Measurements from ENCODE around the gene MIDN.

Gene MIDN

DNA sequence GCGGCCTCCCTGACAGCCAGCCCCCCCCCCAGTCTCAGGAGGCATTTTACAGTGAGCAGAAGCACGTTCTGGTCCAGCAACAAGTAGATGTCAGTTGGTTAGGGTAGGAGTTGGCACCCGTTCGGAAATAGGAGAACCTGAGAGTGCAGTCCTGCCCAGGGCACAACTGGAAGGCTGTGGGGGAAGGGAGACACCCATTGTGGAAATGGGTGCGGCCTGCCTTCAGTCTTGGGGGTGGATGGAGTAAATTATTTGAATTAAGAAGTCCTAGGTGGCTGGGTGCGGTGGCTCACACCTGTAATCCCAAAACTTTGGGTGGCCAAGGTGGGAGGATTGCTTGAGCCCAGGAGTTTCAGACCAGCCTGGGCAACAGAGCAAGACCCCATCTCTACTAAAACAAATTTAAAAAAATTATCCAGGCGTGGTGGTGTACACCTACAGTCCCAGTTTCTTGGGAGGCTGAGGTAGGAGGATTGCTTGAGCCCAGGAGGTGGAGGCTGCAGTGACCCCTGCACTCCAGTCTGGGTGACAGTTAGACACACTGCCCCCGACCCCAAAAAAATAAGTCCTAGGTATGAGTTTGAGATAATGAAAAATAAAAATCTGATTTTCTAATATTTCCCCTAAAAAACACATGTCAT, 21.9 kb downstream of the MIDN start:
- no peak for DNase-seq (ENCODE audit: low read depth in 2 of 2)

DNA sequence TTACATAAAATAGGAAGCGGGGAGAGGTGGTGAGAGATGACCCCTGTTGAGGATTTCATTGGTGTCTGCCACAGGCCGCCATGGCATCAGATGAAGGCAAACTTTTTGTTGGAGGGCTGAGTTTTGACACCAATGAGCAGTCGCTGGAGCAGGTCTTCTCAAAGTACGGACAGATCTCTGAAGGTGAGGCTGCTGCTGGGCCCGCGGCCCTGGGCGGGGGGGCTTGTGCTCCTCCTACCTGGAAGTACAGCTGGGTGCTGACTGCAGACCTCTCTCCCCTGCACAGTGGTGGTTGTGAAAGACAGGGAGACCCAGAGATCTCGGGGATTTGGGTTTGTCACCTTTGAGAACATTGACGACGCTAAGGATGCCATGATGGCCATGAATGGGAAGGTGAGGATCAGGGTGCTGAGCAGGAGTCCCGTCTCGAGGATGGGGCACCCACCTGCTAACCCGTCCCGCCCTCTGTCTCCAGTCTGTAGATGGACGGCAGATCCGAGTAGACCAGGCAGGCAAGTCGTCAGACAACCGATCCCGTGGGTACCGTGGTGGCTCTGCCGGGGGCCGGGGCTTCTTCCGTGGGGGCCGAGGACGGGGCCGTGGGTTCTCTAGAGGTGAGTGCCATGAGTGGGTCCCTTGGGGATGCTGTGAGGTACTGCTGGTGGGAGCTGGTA, 22.6 kb downstream of the MIDN start:
- DNase-seq (ENCODE audit: low read depth in 2 of 2), result no peak

DNA sequence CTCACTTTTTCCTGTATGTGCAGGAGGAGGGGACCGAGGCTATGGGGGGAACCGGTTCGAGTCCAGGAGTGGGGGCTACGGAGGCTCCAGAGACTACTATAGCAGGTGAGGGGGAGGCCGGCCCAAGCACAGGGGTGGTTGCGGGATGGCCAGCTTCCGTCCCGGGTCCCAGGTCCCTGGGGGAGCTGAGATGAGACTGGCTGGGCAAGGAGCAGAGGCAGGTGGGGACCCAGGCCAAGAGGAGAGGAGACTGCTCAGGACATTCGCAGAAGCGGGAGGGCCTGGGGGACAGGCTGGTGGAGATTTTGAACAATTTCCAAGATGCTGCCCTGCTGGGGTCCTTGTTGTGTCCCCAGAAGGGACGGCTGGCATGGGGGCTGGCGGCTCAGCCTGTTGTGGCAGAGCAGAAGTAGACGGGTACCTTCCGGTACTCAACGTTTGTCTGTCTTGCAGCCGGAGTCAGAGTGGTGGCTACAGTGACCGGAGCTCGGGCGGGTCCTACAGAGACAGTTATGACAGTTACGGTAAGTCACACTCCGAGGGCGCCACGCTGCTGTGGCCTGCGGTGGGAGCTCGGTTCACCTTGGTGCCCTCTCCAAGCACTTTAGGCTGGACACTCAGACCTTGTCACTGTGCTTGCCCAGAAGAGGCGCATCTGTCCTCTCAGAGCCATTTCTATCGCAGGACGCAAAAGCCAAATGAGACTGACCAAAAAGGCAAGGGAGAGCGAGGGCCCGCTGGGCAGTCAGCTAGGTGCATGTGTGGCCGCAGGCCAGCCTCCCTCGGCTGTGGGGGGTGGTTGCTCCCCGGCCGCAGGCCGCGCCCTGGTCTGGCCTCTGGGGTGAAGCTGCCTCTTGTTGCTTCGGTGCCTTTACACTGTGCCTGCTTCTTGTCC, 23.4 kb downstream of the MIDN start:
- DNase-seq (ENCODE audit: low read depth in 2 of 2), result no peak

DNA sequence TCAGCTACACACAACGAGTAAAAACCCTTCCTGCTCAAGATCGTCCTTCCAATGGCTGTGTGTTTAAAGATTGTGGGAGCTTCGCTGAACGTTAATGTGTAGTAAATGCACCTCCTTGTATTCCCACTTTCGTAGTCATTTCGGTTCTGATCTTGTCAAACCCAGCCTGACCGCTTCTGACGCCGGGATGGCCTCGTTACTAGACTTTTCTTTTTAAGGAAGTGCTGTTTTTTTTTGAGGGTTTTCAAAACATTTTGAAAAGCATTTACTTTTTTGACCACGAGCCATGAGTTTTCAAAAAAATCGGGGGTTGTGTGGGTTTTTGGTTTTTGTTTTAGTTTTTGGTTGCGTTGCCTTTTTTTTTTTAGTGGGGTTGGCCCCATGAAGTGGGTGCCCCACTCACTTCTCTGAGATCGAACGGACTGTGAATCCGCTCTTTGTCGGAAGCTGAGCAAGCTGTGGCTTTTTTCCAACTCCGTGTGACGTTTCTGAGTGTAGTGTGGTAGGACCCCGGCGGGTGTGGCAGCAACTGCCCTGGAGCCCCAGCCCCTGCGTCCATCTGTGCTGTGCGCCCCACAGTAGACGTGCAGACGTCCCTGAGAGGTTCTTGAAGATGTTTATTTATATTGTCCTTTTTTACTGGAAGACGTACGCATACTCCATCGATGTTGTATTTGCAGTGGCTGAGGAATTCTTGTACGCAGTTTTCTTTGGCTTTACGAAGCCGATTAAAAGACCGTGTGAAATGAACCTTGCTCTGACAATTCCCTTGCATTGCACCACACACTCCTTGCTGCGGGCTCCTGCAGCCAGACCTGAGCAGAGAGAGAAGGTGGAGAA, 24.3 kb downstream of the MIDN start:
- DNase-seq (ENCODE audit: low read depth in 2 of 2), result no peak

DNA sequence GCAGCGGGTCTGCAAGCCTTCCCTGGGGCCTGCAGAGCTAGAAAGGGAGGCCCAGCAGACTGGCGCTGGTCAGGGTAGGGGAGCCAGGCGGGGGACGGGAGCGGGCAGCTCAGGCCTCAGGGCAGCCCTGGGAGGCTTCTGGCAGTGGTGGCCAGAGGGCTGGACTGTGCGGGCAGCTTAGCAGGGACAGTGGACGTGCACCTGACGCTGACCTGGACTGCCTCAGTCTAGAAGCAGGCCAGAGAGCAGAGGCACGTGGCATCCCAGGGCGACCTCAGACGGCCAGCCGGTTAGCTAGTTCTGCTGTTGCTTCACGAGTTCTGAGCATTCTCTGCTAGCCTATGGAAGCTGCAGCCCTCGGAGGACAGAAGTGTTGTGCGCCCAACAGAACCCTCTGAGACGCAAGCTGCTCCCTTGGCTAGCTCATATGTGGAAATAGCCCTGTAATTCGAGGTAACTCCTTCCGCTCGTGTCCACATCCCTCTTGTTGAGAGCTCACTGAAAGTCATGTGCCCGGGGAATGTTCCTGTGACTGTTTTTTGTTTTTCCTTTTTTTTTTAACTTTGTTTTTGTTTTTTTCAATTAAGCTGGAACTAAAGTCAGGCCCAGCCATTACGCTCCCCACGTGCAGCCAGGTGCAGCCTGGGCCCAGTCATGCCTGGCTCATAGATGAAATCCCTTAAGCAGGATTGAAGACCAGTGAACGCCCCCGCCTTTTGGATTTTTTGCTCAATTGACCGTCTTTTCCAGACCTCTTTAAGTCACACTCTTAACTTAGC, 25.1 kb downstream of the MIDN start:
- no peak for DNase-seq (ENCODE audit: low read depth in 2 of 2)

DNA sequence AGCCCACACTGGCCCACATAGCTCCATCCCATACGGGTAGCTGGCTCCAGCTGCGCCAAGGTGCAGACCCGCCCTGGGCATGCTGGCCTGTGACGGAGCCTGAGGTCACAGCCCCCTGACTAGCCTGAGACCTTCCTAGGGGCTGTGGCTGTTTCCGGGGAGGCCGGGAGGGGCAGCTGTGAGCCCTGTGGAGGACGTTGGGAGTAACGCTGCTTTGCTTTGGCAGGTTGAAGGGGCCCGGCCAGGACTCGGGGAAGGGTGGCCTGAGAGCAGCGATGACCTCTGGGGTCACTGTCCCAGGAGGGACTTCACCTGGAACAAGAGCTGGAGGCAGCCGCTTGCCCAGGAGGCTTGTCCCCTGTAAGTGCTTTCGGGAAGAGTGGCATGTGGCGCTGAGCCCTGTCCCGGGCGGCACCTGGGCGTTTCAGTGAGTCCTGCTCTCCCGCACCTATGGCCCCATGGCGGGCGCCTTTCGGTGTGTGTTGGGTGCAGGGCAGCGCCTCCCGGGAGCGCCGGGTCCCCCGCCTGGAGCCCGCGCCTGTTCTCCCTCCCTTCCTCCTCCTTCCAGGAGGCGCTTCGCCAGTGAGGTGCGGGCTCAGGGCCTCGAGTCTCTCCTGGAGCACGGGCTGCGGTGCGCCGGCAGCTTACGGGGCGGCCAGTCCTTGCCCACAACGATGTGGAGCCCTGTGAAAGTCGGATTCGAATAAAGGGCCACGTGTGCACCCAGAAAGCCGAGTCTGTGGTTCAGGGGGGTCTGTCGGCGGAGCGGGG, 25.9 kb downstream of the MIDN start:
- DNase-seq (ENCODE audit: low read depth in 2 of 2), result no peak

DNA sequence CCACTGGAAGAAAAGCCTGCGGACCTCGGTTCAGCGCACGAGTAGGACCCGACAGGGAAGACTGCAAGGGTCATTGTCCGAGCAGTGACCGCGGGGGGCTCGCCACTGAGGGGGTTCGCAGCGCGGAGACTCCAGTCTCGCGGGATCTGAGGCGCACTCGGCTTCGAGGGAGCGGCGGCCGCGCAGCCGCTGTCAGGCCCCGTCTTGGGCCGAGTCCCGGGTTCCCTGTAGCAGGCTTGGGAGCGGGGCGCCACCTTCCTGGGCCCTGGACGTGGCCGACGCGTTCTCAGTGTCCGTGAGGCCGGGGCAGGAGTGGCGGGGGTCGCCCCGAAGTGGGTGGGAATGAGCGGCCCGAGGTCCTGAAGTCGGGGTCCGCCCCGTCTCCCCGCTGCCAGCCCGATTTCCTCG, 26.5 kb downstream of the MIDN start:
- DNase-seq (ENCODE audit: low read depth in 2 of 2), result no peak

DNA sequence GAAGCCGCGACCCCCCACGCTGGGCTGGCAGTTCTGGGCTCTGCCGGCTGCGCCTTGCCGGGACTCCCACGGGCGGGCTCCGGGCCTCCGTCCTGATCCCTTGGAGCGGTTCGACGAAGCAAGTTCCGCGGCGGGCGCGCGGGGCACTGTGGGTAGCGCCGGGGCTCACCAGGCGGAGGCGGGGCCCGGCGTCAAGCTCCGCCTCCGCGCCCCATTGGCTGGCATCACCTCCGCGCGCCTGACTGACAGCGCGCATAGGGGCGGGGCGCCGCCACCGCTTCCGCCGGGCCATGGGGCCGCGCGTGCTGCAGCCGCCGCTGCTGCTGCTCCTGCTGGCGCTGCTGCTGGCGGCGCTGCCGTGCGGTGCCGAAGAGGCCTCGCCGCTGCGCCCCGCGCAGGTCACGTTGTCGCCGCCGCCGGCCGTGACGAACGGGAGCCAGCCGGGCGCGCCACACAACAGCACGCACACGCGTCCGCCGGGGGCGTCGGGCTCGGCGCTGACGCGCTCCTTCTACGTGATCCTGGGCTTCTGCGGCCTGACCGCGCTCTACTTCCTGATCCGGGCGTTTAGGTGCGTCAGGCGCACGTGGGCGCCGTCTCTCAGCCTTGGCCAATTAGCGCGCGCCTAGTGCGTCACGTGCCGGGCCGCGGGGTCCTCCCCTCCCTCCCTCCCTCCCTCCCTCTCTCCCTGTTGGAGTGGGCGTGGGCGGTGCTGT, 27.0 kb downstream of the MIDN start, which contains the start of gene FAM174C:
Gene FAM174C (plus strand): TSS at position 271 of the 716 bp plus-strand sequence. CDS start 20 bp downstream, at position 291.
- peak; percentile 95 to 96 for DNase-seq (ENCODE audit: low read depth in 2 of 2)

DNA sequence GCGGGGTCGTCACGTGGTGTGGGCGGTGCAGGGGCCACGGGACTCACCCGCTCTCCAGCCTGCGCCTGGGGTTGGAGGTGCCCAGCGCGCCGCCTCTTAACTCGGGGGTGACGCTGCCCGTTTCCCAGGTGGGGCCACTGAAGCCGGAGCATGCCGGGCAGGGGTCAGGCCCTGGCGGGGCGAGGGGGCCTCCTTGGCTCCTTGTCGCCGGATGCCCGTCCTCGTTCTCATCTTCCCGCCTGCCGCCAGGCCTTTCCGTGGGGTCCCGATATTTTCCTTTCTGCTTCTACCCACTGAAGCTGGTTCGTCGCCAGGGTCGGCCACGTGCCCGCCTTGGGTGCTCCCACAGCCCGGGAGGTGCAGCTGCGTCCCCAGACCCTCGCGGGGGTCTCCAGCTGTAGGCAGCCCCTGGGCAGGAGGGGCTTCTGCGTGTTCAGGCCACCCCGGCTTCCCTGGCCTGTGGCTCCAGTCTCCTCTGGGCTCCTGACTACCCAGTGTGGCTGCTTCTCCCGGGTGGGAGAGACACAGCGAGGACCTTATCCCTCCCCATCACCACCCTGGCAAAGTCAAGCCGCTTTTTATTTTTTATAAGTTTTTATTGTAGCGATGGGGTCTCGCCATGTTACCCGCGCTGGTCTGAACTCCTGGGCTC, 27.7 kb downstream of the MIDN start:
- no peak for DNase-seq (ENCODE audit: low read depth in 2 of 2)

DNA sequence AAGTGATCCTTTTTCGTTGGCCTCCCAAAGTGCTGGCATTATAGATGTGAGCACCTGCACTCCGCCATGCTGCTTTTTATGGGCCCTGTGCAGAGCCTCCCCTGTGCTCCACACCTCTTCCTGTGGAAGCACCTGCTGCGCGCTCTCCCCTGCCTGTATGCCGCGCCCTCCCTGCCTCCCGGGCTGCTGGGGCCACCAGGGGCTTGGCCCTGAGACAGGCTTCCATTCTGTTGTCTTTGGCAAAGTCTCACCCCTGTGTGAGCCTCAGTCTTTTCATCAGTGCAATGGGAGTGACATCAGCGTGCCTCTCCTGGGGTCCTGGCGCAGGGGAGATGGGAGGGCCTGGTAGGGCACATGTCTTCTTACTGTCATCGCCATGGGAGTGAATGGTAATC, 28.2 kb downstream of the MIDN start:
- DNase-seq (ENCODE audit: low read depth in 2 of 2), result no peak

DNA sequence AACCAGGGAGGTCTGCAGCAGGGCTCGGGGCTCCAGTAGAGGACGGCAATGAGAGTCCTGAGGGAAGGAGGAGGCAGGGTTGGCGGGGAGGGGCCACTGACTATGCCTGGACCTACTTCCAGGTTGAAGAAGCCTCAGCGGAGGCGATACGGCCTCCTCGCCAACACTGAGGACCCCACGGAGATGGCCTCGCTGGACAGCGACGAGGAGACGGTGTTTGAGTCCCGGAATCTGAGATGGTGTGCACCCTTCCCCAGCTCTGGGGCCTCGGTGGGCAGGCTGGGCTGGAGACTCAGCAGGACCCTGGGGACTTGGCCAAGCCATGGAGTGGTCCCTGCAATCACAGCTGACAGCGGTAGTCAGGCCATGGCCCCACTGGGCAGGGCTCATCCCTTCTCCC, 28.7 kb downstream of the MIDN start:
- no peak for DNase-seq (ENCODE audit: low read depth in 2 of 2)

DNA sequence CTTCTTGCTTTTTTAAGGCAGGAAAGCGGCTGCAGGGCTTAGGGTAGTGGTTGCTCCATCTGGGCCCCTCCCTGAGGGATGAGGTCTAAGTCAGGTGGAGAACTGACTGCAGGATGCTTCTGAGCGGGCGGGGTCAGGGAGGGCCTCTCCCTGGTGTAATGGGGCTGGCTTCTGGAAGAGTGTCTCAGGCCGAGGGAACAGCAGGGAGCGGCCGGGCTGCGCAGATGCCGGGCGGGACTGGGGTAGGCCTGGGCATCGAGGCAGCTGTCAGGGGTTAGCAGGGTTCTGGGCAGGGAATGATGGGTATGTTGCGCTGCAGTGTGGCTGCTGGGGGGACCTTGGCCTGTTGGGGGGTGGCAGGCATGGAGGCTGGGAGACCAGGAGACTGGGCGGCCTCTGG, 29.7 kb downstream of the MIDN start:
- DNase-seq (ENCODE audit: low read depth in 2 of 2), result no peak

DNA sequence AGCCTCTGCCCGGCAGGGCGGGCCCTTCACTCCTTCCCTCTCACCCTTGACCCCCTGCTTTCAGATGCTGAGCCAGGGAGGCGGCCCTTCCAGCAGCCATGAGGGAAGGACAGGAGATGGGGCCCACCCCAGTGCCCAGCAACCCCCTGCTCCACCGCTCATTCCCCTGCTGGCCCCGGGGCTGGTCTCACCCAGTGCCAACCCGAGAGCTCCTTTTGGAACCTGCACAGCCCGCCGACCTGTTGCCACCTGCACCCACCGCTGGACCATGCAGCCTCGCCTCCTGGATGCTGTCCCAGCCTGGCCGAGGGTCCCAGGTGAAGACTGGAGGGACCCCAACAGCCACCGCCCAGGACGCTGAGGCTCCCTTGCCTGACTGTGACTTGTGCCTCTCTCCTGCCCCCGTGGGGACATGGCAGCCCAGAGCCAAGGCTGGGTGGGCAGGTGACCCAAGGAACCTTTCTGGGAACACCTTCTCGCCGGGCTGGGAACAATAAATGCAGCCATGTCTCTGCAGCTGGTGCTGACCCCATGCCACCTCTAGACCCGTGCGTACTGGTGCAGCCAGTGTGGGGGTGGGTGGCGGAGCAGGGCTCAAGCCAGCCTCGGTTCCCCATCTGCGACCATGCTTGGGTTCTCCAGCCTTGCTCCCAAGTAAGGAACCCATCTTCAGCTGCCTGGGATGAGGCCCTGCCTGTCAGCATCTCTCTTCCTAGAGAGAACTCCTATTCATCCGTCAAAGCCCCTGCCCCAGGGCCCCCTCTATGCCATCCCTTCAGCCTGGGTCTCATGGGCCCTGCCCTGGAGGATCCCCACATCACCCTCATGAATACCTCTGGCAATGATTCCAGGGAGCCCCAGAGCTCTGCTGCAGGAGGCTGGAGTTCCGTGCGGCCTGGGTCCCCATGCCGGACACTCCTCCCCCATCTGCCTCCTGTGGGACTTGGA, 30.6 kb downstream of the MIDN start:
- DNase-seq (ENCODE audit: low read depth in 2 of 2), result no peak

DNA sequence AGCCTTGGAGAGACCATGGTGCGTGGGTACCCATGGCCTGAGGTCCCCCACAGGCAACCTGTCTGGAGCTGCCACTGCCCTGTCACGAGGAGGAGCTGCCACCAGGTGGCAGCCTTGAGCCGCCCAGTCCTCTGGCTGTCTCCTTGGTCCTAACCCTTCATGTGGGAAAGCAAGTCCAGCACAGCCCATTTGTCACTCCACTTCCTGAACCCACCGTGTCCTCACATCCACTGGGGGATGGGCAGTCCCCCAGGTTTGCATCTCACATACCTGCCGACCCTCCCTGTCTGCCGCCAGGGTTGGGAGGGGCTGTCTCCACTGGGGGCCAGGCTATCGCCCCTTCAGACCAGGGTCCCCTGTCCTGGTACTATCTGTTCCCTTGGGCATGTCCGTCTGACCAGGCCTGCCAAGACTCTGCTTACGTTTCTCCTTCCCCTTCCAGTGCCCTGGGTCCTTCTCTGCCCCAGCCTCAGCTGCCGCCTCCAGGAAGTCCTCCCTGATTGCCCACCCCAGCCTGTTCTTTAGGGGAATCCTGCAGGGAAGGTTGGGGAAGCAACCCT, 31.5 kb downstream of the MIDN start:
- DNase-seq (ENCODE audit: low read depth in 2 of 2), result peak; percentile 71 to 75

DNA sequence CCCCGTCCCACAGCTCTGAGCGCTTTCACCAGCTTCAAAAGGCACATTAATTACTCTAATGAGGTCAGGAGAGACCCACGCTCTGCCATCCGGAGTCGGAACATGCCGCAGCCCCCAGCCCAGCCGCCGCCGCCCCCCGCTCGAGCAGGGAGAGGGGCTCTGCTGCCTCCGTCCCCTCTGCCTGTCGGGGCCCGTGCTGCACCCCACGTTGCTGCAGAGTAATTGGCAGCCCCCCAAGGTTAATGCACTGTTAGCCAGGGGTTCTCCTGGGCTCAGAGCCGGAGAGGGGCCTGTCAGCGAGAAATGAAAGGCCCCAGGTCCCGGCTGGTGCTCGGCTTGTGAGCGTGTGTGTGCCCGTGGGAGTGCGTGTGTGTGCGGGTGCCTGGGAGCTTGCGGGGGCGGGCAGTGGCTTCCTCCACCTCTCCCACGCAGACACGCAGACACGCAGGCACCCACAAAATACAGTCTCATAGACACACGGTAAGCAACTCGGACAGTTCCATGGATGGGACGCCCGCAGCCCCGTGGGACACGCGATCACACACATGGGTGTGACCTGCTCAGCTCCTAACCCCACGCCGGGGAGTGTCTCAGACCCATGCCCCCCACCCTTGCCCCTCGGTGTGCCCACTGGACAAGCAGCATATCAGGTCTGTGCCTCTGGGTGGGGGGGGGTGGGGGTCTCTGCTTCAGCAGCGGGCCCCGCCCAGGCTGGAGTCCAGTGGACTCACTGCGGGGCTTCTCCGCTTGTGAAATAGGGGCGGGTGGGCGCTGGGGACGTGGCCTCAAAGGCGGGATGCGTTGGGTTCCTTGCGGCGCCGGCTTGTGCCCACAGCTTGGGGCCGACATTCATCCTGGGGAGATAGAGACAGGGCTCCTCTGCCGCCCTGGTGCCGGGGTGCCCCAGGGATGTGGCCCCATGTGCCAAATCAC, 32.5 kb downstream of the MIDN start:
- DNase-seq (ENCODE audit: low read depth in 2 of 2), result no peak

DNA sequence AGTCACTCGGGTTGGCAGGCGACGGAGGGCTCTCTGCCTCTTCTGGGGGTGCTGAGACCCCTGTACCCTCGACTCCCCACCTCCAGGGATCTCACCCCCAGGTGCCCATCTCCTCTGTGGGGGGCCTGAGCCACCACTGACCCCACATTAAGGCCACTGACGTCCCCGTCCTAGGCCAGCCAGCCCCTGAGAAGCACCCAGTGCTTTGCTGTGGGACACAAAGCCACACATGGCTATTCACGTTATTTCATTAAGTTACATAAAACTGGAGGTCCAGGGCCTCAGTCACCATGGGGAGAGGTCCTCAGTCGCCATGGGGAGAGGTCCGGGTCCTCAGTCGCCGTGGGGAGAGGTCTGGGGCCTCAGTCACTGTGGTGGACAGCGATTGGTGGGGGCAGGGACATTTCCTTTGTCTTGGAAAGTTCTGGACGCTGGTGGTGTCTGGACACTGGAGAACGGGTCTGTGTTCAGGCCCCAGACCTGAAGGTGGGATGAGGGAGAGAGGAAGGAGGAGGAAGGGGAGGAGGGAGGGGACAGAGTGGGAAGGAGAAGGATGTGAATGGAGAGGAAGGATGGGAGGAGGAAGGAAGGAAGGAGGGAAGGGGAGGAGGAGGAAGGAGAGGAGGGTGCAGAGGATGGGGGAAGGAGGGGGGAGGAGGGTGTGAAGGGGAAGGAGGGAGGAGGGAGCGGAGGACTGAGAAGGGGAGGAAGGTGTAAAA, 33.3 kb downstream of the MIDN start:
- no peak for DNase-seq (ENCODE audit: low read depth in 2 of 2)
